ENCODE data around the gene SMAD3.

- TF ChIP-seq CTCF (IDR thresholded peaks at IDR 0.05; ENCODE audit: low read depth, low read length, missing input control): no peak
- TF ChIP-seq SP1 (IDR thresholded peaks at IDR 0.05): no peak
- no peak for TF ChIP-seq NR2F2 (IDR thresholded peaks at IDR 0.05)
- no peak for TF ChIP-seq ATF3 (IDR thresholded peaks at IDR 0.05)
- no peak for TF ChIP-seq YY1 (IDR thresholded peaks at IDR 0.05)
- no peak for TF ChIP-seq ZBTB33 (IDR thresholded peaks at IDR 0.05)
- no peak for TF ChIP-seq JUND (IDR thresholded peaks at IDR 0.05)
- TF ChIP-seq MAX (IDR thresholded peaks at IDR 0.05): no peak
These were observed 131.9 kb downstream of the SMAD3 start for GRCh38 chr15:67197364-67197695.

All from liver (tissue), 3 donors.